Upper lobe of left lung (tissue), 6 donors: ENCODE results near the gene ST6GALNAC6. TPM values are rescaled to one million over a fixed set of nuclear protein-coding genes. Genes with fewer than 3 reads are reported as not detected.

Experiments
- ATAC-seq, 2 donors: fragments of 200-7000 bp; cut with Tn5 transposase; one replicate each; pipeline ENCODE4 v1.9.1; 2022; ENCODE audit warnings: mild to moderate bottlenecking in 2 of 2, moderate library complexity in 2 of 2; ENCODE audit not compliant: low FRiP score in 2 of 2
- DNase-seq, 2 donors: peaks; one replicate each; pipeline ENCODE4 v3.0.0-alpha.2; 2019 to 2020
- H3K27ac ChIP-seq, 4 donors: fragments of 200-600 bp; sonication (generic); one replicate each; pipeline ENCODE4 v1.5.1; 2016 to 2019
- H3K27me3 ChIP-seq, 4 donors: fragments of 200-600 bp; sonication (generic); one replicate each; pipeline ENCODE4 v1.5.1; 2017 to 2019
- H3K36me3 ChIP-seq, 4 donors: fragments of 200-600 bp; sonication (generic); one replicate each; pipeline ENCODE4 v1.5.1; 2016 to 2019
- H3K4me1 ChIP-seq, 4 donors: fragments of 200-600 bp; sonication (generic); one replicate each; pipeline ENCODE4 v1.5.1; 2018 to 2019
- H3K4me3 ChIP-seq, 4 donors: fragments of 200-600 bp; sonication (generic); one replicate each; pipeline ENCODE4 v1.5.1; 2017 to 2019; ENCODE audit warnings: mild to moderate bottlenecking in 2 of 4, moderate library complexity in 1 of 4
- H3K9me3 ChIP-seq, 4 donors: fragments of 200-600 bp; sonication (generic); one replicate each; pipeline ENCODE4 v1.5.1; 2018 to 2019
- EP300 ChIP-seq, 4 donors: sonication (generic); formaldehyde crosslinking; IDR thresholded peaks; one replicate each; pipeline ENCODE4 v1.5.1; 2017; ENCODE audit warnings: antibody characterized with exemption in 4 of 4, control low read depth in 2 of 4
- POLR2A ChIP-seq, 4 donors: fragments of 450-650 bp; IDR thresholded peaks; one replicate each; pipeline ENCODE4 v1.5.1; 2016 to 2017; ENCODE audit warnings: antibody characterized with exemption in 4 of 4, mild to moderate bottlenecking in 2 of 4
- POLR2AphosphoS5 ChIP-seq, 2 donors: sonication (generic); formaldehyde crosslinking; IDR thresholded peaks; one replicate each; pipeline ENCODE4 v1.5.1; 2017; ENCODE audit warnings: antibody characterized with exemption in 2 of 2
- WGBS, 2 donors: methylation state at CpG; one replicate each; pipeline ENCODE4 v1.1.5; 2017 to 2018; 5-methylcytosine and 5-hydroxymethylcytosine counted together
- total RNA-seq, 6 donors: library from RNA; depleted of rRNA in 4 of 6; stranded (reverse); fragments of >200 nt in 4 of 6; gene quantifications; one replicate each; pipeline versions ENCODE4 v1.1.0 to v1.2.1, GENCODE V29; 2016 to 2021
- TF ChIP-seq, protein P1 (sequence below), 6 experiments: fragments of 450-650 bp in 4 of 6; fragments of 200-600 bp in 2 of 6; sonication (generic) in 2 of 6; IDR thresholded peaks; one replicate each; pipeline ENCODE4 v1.5.1; 2016 to 2019; ENCODE audit warnings: antibody characterized with exemption in 6 of 6
- donor health status: DM: no; HTN: no; CAD: no; lungs with moderate emphysema.
- donor health status: DM: no; HTN: yes; CAD: no; lungs with severe emphysema.

ST6GALNAC6 gene
- total RNA-seq, 6 donors from 2014 or later: 67.3 to 117 (median 85.2) TPM

DNA sequence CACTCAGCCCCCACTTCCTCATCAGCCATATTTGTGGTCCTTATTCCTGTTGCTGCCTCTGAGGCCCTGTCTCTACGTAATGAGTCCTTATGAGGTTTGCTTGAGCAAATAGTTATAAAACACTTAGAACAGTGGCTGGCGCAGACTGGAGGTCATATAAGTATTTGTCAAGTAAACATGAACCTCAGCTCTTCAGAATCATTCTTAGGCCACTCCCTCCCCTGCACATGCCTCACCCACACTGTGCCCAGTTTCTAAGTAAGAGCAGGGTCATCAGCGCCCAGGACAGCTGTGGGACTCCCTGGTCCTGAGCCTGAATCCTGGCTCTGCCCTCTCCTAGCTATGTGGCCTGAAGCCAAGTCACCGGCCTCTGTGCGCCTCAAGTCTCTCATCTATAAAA is 13.5 kb upstream of the ST6GALNAC6 start:
- H3K4me1 ChIP-seq: peaks cover 48 to 65% (median 58%) of the 10 kb centered on the region in 4 donors
- WGBS, 2 donors: 63 to 78% methylated on average over 5 of the region's 5 CpGs
- H3K9me3 ChIP-seq: no peaks in the 10 kb centered on the region
- H3K27me3 ChIP-seq: no peaks in the 10 kb centered on the region
- peaks cover 6 to 49% (median 25%) of the 10 kb centered on the region in 4 donors for H3K36me3 ChIP-seq
- H3K4me3 ChIP-seq: no peak overlapping the region
- peak in 1 of 2 donors; percentile 87 for DNase-seq
- ATAC-seq: peak in 1 of 2 donors; percentile 82
- peak overlapping the region; percentile 24 to 75 (median 56) for H3K27ac ChIP-seq
- TF ChIP-seq POLR2AphosphoS5 (IDR thresholded peaks at IDR 0.05): peak in 1 of 2 donors; percentile 32
- TF ChIP-seq EP300 (IDR thresholded peaks at IDR 0.05): peak in 1 of 4 donors; percentile 50
- peak in 1 of 4 donors; percentile 24 for TF ChIP-seq POLR2A (IDR thresholded peaks at IDR 0.05)
- TF ChIP-seq, protein P1, sequence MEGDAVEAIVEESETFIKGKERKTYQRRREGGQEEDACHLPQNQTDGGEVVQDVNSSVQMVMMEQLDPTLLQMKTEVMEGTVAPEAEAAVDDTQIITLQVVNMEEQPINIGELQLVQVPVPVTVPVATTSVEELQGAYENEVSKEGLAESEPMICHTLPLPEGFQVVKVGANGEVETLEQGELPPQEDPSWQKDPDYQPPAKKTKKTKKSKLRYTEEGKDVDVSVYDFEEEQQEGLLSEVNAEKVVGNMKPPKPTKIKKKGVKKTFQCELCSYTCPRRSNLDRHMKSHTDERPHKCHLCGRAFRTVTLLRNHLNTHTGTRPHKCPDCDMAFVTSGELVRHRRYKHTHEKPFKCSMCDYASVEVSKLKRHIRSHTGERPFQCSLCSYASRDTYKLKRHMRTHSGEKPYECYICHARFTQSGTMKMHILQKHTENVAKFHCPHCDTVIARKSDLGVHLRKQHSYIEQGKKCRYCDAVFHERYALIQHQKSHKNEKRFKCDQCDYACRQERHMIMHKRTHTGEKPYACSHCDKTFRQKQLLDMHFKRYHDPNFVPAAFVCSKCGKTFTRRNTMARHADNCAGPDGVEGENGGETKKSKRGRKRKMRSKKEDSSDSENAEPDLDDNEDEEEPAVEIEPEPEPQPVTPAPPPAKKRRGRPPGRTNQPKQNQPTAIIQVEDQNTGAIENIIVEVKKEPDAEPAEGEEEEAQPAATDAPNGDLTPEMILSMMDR (IDR thresholded peaks at IDR 0.05): no peak

DNA sequence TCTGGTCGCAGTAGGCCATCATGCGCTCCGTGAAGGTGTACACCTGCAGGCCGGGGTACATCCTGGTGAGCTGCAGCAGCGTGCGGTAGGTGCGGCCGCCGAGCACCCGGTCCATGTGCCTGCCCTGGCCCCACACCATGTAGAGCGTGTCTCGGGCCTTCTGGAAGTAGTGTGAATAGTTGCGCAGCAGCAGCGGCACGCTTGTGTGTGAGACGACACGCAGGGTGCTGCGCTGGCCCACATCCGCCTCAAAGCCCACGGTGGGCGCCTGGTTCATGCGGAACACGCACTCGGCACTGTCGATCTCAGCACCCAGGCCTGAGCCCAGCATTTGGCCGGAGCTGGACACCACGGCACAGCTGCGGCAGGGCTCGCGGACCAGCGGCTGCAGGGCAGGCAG is 12.9 kb upstream of the ST6GALNAC6 start:
- Histone ChIP-seq H3K27me3 (no peaks in the 10 kb centered on the region), H3K27ac (peak overlapping the region in 3 of 4 donors; percentile 42 to 75 (median 70)), H3K9me3 (no peaks in the 10 kb centered on the region), H3K36me3 (peaks cover 6 to 51% (median 25%) of the 10 kb centered on the region in 4 donors), H3K4me3 (no peak overlapping the region), H3K4me1 (peaks cover 44 to 61% (median 54%) of the 10 kb centered on the region in 4 donors)
- no peak for ATAC-seq
- 90 to 100% methylated on average over 4 to 31 of the region's 31 CpGs for WGBS, 2 donors
- TF ChIP-seq EP300 (IDR thresholded peaks at IDR 0.05) (no peak), POLR2AphosphoS5 (IDR thresholded peaks at IDR 0.05) (no peak), POLR2A (IDR thresholded peaks at IDR 0.05) (no peak)
- TF ChIP-seq, protein P1 (IDR thresholded peaks at IDR 0.05): no peak
- peak in 1 of 2 donors; percentile 84 for DNase-seq

DNA sequence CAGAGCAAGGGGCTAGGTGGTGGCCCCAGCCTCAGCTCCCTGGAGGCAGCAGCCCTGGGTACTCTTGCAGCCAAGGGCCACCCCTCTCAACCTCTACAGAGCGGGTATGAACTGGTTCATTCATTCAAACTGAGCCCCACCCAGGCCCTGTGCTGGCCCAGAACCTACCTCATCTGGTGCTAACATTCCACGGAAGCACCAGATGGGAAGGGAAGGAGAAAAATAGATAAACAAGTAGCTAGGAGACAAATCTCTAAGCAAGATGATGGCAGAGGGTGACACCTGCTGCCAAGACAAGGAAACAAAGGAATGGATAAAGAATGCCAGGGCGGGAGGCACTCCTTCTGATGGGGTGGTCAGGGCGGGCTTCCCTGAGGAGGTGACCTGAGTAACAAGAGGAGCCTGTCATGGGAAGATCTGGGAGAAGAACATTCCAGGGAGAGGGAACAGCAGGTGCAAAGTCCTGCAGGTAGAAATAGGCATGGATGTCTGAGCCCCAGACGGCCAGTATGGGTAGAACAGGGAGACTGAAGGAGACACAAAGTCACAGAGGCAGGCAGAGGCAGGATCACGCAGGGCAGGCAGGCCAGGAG is 11.3 kb upstream of the ST6GALNAC6 start:
- Histone ChIP-seq H3K9me3 (no peaks in the 10 kb centered on the region), H3K4me3 (no peak overlapping the region), H3K4me1 (peaks cover 49 to 65% (median 59%) of the 10 kb centered on the region in 4 donors), H3K27me3 (no peaks in the 10 kb centered on the region), H3K36me3 (peaks cover 6 to 51% (median 25%) of the 10 kb centered on the region in 4 donors), H3K27ac (peak overlapping the region; percentile 24 to 75 (median 68))
- WGBS, 2 donors: 64% methylated on average over 5 to 6 of the region's 6 CpGs
- no peak for DNase-seq
- TF ChIP-seq, protein P1 (IDR thresholded peaks at IDR 0.05): peak in 3 of 6 experiments; percentile 13 to 36 (median 24)
- TF ChIP-seq POLR2AphosphoS5 (IDR thresholded peaks at IDR 0.05): no peak
- TF ChIP-seq EP300 (IDR thresholded peaks at IDR 0.05): no peak
- no peak for TF ChIP-seq POLR2A (IDR thresholded peaks at IDR 0.05)
- no peak for ATAC-seq

DNA sequence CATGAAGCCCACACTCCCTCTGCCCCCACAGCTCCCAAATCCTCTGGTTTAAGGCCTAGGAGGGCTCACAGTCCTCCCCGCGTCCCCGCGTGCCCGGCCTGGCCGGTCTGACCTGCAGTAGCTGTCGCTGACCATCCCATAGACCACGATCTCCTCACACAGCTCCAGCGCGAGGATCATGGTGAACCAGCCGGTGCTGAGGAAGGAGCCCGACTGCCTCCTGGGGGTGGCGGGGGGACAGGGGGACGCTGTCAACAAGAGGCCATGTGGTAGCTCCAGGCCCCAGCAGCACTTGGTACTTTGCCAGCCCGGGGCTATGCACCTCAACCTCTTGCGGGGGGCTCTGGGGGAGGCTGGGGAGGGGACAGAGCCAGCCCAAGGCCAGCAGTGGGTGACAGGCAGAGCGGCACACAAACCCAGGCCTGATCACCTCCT is 10.5 kb upstream of the ST6GALNAC6 start:
- no peaks in the 10 kb centered on the region for H3K27me3 ChIP-seq
- H3K4me1 ChIP-seq: peaks cover 49 to 65% (median 59%) of the 10 kb centered on the region in 4 donors
- H3K36me3 ChIP-seq: peaks cover 6 to 51% (median 25%) of the 10 kb centered on the region in 4 donors
- WGBS, 2 donors: 82 to 88% methylated on average over 9 to 17 of the region's 17 CpGs
- no peaks in the 10 kb centered on the region for H3K9me3 ChIP-seq
- no peak for TF ChIP-seq POLR2A (IDR thresholded peaks at IDR 0.05)
- TF ChIP-seq, protein P1 (IDR thresholded peaks at IDR 0.05): no peak
- TF ChIP-seq POLR2AphosphoS5 (IDR thresholded peaks at IDR 0.05): no peak
- TF ChIP-seq EP300 (IDR thresholded peaks at IDR 0.05): no peak
- DNase-seq (peak in 1 of 2 donors; percentile 78), ATAC-seq (no peak)
- no peak overlapping the region for H3K4me3 ChIP-seq
- H3K27ac ChIP-seq: peak overlapping the region in 3 of 4 donors; percentile 66 to 75 (median 70)

DNA sequence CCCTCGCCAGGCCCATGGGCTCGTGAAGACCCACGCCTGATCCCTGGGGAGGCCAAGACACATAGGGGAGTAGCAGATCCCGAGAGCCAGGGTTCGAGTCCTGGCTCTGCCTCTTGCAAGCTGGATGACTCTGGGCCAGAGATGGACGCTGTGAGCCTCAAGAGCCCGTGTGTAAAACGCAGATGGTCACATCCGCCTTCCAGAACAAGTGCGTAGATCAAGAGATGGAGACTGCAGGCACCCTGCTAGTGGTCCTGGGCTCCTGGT is 9.2 kb upstream of the ST6GALNAC6 start:
- peaks cover 6 to 46% (median 25%) of the 10 kb centered on the region in 4 donors for H3K36me3 ChIP-seq
- no peaks in the 10 kb centered on the region for H3K27me3 ChIP-seq
- peak overlapping the region in 2 of 4 donors; percentile 89 to 94 for H3K27ac ChIP-seq
- no peak overlapping the region for H3K4me3 ChIP-seq
- TF ChIP-seq, protein P1 (IDR thresholded peaks at IDR 0.05): no peak
- TF ChIP-seq POLR2A (IDR thresholded peaks at IDR 0.05) (no peak), POLR2AphosphoS5 (IDR thresholded peaks at IDR 0.05) (no peak), EP300 (IDR thresholded peaks at IDR 0.05) (no peak)
- DNase-seq (no peak), ATAC-seq (no peak)
- no peaks in the 10 kb centered on the region for H3K9me3 ChIP-seq
- WGBS, 2 donors: 95 to 96% methylated on average over 8 to 10 of the region's 10 CpGs
- H3K4me1 ChIP-seq: peaks cover 61 to 72% (median 66%) of the 10 kb centered on the region in 4 donors
